HG03521 (cell line): ENCODE data around the gene KRT78.
"Not testable (repeated sequence)": the region's sequence is repeated elsewhere in the genome, so short reads cannot be mapped to it uniquely, and the experiment has no call there.

Experiments
- ATAC-seq: cut with Tn5 transposase; IDR thresholded peaks from one replicate; pipeline ENCODE4 v1.9.1; 2021; ENCODE audit warnings: mild to moderate bottlenecking, moderate library complexity; ENCODE audit not compliant: unreplicated experiment

The KRT78 gene

DNA sequence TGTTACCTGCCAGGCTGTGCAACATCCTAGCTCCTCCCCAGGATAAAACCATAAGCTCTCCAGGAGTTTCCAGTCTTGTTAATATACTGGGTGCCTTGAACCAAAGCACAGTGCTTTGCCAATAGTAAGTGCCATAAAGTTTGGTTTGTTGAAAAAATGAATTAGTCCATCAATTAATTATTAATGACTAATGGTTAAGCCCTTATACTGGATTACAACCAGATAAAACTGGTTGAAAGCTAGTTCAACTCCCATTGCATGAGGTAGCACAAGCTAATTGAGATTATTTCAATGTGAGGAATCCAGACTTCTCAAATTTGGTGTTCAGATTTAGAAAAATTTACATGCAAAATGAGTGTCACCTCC, 51.3 kb downstream of the KRT78 start:
- no peak for ATAC-seq

DNA sequence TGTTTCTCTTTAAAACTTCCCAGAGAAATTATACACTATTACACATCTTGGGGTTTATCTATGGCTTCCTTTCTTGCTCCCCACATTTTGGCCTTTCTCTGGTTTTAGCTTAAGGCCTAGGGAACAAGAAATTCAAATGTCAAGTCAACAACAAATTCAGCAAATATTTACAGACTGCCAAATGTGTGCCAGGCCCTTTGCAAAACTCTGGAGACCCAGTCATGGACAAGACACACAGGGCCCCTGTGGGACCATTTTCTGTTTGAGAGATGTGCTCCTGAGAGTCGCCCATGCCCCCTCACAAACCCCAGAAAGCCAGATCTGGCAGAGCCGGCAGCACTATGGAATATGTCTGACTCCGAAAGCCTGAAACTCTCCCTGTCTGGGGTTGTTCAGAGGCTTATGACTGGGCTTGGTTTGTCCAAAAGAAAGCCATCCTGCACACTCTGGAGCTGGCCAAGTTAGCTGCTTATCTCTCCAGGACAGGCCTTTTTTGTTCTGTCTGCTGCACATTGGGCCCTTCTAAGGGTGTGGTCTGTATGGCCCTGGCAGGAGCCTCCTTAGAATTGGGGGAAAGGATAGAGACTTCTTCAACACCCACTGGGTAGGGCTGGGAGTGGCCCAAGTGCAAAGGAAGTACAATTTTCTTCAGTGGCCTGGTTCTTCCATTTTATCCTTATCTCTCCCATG, 51.8 kb downstream of the KRT78 start:
- ATAC-seq = no peak

DNA sequence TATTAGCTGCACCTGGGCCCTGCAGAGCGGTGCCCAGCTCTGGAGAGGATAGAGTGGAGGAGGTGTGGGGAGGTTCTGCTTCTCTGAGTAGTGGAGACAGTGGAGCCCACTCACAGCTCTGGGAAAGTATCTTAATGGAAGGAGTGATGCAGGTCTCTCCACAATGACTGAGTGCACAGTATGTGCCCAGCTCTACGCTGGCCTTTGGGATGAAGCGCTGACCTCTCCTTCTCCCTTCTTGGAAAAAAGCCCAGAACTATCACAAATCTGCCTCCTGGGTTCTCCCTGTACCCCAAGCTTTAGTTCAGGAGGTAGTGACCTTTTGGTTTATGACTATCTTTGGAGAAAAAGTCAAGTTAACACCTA, 52.4 kb downstream of the KRT78 start:
- no peak for ATAC-seq

DNA sequence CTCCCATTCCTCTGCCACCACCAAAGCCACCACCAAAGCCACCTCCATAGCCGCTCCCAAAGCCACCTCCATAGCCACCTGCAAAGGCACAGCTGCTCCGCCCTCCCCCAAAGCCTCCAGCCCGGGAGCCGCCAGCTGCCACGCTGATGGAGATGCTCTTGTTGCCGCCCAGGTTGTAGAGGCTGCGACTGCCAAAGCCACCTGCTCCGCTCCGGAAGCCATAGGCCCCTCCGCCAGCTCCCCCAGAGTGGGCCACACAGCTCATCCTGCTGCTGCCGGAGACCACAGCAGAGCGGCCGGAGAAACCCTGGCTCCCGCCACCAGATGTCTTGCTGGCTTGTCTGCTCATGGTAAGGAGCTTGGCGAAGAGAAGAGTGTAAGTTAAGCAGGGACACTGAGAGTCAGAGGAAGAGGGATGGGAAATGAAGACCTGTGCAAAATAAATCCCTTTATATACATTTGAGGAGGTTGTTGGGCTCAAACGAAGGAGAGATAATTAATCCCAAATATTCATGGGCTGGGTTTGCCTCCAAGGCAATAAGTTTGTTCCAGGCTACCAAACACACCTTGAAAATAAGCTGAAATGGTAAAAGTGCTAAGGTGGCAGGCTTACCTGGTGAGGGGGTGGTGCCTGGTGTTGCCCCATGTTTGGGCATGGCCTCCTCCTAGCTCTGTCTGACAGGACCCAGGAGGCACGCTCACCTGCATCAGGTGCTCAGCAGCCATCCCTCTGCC, 52.9 kb downstream of the KRT78 start, which contains the start of gene KRT3:
Gene KRT3, minus strand, starts transcription at position 424 of the 735 bp plus-strand sequence. Its CDS starts 75 bp downstream, at position 349.
- ATAC-seq = no peak

DNA sequence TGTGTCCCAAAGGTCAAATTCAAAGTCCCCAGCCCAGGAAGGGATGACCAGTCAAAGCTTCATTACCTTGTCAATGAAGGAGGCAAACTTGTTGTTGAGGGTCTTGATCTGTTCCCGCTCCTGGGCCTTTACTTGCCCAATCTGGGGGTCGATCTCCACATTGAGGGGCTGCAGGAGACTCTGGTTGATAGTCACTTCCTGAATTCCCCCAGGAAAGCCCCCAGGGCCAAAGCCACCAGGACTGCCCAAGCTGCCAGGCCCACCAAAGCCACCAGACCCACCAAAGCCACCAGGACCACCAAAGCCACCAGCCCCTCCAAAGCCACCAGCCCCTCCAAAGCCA, 53.5 kb downstream of the KRT78 start:
- not testable (repeated sequence) for ATAC-seq

DNA sequence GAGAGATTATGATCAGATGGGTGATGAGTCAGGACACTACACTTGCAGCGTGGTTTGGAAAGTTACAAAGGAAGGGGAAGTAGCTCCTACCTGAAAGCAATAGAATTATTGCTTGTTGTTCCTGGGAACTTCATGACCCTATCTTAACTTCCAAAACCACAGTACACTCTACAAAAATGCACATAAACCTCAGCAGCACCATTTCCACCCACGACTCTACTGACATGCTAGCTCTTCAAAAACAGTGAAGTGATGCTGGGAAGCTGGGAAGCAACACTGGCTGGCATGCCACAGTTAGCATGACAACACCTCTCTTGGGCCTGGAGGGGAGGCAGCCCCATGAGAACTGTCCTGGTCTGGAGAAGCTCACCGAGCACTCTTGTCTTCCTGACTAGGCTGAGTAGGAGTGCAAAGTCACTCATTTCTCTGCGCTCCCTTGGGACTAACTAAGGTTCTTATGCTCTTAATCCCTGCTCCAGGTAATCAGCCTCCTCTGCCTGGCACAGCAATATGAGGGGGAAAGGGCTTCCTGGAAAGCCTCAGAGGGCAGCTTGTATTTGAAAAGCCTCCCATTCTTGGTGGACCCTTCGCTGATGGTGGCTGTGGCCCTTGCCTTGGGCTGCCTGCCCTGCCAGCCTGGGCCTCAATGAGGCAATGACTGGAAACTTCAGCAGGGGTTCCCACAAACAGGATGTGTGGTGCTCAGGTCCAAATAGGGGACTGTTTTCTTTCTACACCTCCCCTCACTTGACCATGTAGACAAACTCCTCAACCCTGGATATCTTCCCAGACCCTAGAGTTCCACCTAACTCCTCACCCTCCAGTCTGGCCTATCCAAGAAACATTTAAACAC, 54.1 kb downstream of the KRT78 start:
- no peak for ATAC-seq

DNA sequence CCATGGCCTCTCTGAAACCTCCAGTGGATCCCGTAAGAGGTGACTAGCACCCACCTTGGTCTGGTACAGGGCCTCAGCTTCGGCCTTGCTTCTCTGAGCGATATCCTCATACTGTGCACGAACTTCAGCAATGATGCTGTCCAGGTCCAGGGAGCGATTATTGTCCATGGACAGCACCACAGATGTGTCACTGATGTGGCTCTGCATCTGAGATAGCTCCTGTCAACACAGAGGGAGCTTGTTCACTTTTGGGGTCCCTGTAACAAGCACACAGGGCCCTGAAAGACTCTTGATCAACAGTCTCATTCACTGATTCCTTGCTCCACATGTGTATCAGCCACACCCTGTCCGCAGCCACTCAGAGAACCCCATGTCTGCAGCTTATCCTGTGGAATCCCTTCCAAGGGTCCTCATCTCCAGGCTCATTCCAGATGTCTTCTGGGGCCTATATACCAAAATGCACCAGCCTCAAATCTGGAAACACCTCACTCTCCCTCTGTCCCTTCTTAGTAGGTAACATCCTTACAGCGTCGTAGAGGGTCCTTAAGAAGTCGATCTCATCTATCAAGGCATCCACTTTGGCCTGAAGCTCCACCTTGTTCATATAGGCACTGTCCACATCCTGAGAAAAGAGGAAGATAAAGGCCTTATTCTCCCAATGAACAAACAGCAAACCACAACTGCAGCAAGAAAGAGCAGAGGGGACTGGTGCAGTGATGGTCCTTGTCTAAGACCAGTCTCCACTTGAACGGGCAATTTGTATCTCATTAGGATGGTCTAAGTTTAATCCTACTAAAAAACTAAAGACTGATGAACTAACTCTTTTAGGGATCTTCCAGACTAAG, 56.4 kb downstream of the KRT78 start:
- no peak for ATAC-seq

DNA sequence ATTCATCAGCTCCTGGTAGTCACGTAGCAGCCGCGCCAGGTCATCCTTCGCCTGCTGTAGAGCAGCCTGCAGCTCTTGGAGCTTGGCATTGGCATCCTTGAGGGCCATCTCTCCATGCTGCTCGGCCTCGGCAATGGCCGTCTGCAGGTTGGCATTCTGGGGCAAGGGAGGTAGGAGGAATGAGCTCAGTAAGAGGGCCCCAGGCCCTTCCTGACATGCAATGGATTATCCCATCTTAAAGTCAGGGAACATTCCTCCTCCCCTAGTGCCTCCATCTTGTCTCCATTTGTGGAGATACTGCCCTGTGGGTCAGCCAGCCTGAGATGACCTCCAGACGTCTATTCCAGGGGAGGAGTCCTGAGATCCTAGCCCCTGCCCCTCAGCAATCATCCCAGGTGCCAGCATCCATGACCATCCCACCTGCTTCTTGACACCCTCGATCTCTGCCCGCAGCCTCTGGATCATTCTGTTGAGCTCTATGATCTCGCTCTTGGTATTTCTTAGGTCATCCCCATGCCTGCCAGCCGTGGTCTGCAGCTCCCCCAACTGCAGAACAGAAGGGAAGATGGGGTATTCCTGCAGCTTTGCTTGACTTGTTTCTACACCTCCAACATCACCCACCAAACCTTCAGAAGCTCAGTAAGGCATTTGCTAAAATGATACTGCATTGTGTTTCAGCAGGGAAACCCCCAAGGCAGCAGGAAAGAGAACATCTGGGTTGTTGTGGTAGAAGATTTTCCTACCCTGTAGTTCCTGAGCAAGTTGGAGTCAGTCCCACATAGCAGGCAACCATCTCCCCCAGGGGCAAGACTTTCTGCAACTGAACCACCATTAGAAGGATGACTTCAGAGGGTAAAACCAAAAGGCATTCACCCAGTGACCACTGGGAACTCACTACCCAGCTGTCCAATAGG, 57.3 kb downstream of the KRT78 start:
- ATAC-seq = no peak

DNA sequence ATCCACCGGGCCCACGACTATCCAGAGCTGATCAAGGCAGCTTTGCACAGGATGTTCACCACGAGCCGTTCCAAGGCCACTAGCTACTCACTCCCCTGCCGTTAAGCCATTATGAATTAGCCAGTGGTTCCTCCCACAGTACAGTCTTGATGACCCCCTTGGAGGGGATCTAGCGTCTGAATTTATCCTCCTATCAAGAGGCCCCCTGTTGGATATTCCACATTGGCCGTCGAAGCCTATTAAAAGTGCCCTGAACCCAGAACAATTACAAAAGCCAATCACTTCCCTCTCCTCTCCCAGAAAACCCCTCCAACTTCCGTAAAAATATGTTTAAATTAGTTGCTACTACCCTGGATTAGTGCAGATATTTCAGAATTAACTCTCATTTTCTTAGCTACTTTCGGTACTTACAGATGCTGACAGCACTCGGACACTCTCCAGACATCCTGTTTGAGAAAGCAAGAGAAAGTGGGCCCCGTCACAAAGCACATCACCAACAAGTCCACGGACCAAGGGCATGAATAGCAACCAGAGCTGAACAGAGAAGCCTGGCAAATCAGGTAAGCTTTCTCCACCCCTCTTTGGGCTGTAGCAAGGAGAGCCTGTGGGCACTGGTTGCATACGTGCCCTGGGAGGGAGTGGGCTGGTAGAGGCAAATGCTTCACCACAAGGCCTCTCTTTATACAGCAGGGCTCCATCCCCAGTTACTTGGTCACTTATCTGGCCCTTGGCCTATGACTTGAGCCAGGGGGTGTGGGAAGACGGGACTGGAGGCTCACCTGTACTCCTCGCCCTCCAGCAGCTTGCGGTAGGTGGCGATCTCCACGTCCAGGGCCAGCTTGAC, 58.1 kb downstream of the KRT78 start:
- no peak for ATAC-seq

DNA sequence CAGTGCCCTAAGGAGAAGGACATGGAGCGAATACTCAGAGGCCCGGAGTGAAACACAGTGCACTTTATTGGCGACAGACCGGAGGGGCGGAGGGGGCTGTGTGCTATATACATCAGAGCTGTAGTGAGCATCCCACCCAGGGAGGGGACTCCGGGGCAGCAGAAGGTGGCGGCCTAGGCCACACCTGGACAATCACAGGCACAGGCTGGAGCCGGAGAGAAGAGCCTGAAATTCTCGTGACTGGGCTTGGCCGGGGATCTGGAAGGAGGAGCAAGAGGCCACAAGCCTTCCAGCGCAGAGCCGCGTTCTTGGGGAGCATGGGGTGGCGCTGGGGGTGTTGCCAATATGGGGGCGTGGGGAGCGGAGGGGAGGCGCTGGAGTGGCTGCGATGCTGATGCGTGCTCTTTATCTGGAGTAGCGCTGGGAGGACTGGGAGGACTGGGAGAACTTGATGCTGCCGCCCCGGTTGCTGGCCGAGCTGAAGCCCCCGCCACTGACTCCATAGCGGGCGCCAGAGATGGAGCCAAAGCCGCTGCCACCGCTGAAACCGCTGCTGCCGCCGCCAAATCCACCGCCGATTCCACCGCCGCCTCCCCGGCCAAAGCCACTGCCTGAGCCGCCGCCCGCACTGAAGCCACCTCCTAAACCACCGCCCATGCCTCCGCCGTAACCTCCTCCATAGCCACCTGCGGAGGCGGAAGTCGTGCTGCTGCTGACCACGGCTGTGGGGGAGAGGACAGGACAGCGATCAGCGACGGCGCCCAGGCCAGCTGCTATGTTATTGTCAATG, 59.0 kb downstream of the KRT78 start:
- ATAC-seq = no peak

DNA sequence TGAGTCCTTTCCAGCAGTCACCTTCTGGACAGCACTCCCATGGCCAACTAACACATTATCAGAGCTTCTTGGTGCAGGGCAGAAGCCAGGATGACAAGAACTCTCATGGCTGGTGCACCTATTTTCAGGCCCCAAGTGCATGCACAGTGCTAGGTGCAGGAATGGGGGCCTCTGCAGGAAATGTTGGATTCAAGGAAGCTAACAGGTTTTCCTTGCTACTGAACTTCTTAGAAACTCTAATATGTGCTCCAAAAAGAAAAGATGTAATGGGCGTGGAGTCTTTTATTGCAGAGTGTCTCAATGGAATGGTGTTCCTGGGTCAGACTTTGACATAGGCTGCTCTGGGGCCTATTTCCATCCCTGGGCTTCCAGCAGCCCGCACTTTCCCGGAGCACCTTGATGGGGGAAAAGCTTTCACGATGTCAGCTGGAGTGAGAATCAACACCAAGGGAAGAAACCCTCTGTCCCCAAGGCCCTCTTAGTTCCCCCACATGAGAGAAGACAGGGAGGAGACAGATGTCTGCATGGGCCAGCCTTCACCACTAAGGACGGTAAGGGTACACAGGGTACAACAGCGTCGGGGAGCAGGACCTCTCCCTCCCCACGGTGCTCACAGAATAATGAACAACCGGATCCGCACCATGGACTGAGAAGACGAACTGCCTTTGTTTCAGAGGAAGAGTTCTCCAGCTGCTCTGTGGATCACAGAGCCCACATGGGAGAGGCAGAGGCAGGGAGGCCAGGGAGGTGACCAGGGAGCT, 59.7 kb downstream of the KRT78 start:
- no peak for ATAC-seq

DNA sequence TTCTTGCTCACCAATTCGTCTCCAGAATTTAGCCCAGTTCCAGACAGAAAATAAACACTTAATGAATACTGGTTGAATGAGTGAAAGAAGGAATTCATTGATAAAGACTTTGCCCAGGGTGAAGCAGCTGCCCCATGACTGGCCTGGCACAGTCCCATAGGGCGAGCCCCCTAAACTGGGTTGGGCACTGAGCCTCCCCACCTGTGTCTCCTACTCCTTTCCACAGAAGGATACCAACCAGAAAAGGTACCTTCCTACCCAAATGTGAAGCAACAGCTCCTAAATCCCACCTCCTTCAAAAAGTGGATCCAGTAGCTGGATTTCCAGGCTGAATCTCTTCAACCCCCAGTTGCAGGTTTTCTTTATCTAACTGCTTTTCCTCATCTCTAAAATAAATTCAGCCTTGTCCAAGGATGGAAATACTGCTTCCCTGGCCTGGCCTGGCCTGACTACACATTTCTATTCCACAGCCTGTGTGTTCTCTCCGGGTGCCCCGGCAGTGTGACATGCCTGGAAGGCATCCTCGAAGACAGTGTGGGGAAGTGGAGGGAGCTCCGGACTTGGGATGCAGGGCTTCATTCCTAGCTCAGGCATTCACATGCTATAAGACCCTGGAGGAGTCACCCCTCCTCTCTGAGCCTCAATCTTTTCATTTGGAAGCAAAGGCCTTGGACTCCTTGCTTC, 60.5 kb downstream of the KRT78 start:
- no peak for ATAC-seq
